Measurements from ENCODE around the gene HOXB5.
A peak's percentile ranks its signal among the peaks of the same experiment; 100 is the strongest.

HOXB5 gene

DNA sequence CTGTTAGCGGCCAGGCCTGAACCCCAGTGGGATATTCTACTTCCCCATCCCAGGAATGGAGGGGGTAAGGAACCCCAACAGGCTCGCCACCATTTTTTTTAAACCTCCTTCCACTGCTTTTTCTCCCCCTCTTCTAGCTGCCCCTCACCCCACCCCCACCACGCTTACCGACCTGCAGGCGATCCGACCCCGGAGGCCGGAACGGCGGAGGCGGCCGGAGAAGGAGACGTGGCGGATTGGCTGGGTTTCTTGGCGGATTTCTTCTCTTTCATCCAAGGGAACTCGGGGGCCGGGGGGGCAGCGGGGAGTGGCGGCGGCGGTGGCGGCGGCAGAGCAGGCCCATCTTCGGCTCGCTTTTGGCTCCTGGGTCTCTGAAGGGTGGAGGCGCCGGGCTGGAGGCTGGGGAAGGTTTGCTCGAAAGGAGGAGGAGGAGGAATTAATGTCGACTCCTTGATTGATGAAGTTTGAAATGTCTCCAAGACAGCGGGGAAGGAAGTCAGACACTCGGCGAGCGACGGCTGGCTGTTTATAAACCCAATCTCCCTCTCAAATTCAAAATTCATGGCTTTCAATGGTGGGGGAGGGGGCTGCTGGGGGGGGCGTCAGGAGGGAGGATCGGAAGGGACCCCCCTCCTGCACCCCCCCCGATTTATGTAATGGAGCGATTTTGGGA lies 49.1 kb downstream of the HOXB5 start (continued):
- TF ChIP-seq, protein P1, sequence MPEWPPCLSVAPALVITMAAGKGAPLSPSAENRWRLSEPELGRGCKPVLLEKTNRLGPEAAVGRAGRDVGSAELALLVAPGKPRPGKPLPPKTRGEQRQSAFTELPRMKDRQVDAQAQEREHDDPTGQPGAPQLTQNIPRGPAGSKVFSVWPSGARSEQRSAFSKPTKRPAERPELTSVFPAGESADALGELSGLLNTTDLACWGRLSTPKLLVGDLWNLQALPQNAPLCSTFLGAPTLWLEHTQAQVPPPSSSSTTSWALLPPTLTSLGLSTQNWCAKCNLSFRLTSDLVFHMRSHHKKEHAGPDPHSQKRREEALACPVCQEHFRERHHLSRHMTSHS (tag by site-specific recombination; IDR thresholded peaks at IDR 0.05), result no peak
- TF ChIP-seq KLF16 (tag by site-specific recombination; IDR thresholded peaks at IDR 0.05) (no peak), INSM2 (tag by site-specific recombination; IDR thresholded peaks at IDR 0.05) (no peak), ZNF664 (tag by site-specific recombination; IDR thresholded peaks at IDR 0.05) (no peak), ZNF18 (tag by site-specific recombination; IDR thresholded peaks at IDR 0.05) (0 out of 2 replicates have a peak, but pooled peaks have one; percentile 16), EGR2 (tag by site-specific recombination; IDR thresholded peaks at IDR 0.05; ENCODE audit: low read depth) (peak; percentile 29; the same call in 1 of the 2 replicates), ZFP3 (tag by site-specific recombination; IDR thresholded peaks at IDR 0.05; ENCODE audit: low read depth) (no peak), ZNF26 (tag by site-specific recombination; IDR thresholded peaks at IDR 0.05) (no peak), ZNF394 (tag by site-specific recombination; IDR thresholded peaks at IDR 0.05; ENCODE audit: borderline replicate concordance) (0 out of 2 replicates have a peak, but pooled peaks have one; percentile 25), ZNF571 (tag by site-specific recombination; IDR thresholded peaks at IDR 0.05) (no peak), ZNF624 (tag by site-specific recombination; IDR thresholded peaks at IDR 0.05) (no peak), WT1 (tag by site-specific recombination; IDR thresholded peaks at IDR 0.05) (peak; percentile 27; the same call in 1 of the 2 replicates), ZNF701 (tag by site-specific recombination; IDR thresholded peaks at IDR 0.05) (no peak), ZNF140 (tag by site-specific recombination; IDR thresholded peaks at IDR 0.05) (no peak), BCL11B (tag by site-specific recombination; IDR thresholded peaks at IDR 0.05; ENCODE audit: low read depth) (no peak), ZNF747 (tag by site-specific recombination; IDR thresholded peaks at IDR 0.05) (no peak), ZNF311 (tag by site-specific recombination; IDR thresholded peaks at IDR 0.05; ENCODE audit: borderline replicate concordance) (no peak), ZNF529 (tag by site-specific recombination; IDR thresholded peaks at IDR 0.05; ENCODE audit: insufficient replicate concordance) (no peak), GLIS1 (tag by site-specific recombination; IDR thresholded peaks at IDR 0.05) (no peak), ZNF366 (tag by site-specific recombination; conservative IDR thresholded peaks at IDR 0.05) (peak; percentile 67), ZNF157 (tag by site-specific recombination; IDR thresholded peaks at IDR 0.05) (no peak), ZBTB49 (tag by site-specific recombination; IDR thresholded peaks at IDR 0.05; ENCODE audit: low read depth) (no peak)
- TF ChIP-seq, protein P2, sequence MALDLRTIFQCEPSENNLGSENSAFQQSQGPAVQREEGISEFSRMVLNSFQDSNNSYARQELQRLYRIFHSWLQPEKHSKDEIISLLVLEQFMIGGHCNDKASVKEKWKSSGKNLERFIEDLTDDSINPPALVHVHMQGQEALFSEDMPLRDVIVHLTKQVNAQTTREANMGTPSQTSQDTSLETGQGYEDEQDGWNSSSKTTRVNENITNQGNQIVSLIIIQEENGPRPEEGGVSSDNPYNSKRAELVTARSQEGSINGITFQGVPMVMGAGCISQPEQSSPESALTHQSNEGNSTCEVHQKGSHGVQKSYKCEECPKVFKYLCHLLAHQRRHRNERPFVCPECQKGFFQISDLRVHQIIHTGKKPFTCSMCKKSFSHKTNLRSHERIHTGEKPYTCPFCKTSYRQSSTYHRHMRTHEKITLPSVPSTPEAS (tag by site-specific recombination; IDR thresholded peaks at IDR 0.05), result no peak
- TF ChIP-seq, protein P3, sequence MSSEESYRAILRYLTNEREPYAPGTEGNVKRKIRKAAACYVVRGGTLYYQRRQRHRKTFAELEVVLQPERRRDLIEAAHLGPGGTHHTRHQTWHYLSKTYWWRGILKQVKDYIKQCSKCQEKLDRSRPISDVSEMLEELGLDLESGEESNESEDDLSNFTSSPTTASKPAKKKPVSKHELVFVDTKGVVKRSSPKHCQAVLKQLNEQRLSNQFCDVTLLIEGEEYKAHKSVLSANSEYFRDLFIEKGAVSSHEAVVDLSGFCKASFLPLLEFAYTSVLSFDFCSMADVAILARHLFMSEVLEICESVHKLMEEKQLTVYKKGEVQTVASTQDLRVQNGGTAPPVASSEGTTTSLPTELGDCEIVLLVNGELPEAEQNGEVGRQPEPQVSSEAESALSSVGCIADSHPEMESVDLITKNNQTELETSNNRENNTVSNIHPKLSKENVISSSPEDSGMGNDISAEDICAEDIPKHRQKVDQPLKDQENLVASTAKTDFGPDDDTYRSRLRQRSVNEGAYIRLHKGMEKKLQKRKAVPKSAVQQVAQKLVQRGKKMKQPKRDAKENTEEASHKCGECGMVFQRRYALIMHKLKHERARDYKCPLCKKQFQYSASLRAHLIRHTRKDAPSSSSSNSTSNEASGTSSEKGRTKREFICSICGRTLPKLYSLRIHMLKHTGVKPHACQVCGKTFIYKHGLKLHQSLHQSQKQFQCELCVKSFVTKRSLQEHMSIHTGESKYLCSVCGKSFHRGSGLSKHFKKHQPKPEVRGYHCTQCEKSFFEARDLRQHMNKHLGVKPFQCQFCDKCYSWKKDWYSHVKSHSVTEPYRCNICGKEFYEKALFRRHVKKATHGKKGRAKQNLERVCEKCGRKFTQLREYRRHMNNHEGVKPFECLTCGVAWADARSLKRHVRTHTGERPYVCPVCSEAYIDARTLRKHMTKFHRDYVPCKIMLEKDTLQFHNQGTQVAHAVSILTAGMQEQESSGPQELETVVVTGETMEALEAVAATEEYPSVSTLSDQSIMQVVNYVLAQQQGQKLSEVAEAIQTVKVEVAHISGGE (tag by site-specific recombination; conservative IDR thresholded peaks at IDR 0.05; ENCODE audit: low read depth), result no peak
- TF ChIP-seq, protein P4, sequence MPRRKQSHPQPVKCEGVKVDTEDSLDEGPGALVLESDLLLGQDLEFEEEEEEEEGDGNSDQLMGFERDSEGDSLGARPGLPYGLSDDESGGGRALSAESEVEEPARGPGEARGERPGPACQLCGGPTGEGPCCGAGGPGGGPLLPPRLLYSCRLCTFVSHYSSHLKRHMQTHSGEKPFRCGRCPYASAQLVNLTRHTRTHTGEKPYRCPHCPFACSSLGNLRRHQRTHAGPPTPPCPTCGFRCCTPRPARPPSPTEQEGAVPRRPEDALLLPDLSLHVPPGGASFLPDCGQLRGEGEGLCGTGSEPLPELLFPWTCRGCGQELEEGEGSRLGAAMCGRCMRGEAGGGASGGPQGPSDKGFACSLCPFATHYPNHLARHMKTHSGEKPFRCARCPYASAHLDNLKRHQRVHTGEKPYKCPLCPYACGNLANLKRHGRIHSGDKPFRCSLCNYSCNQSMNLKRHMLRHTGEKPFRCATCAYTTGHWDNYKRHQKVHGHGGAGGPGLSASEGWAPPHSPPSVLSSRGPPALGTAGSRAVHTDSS (tag by site-specific recombination; IDR thresholded peaks at IDR 0.05), result peak; percentile 70; the same call in 1 of the 2 replicates
